Right lobe of liver (tissue), 6 donors: Measurements from ENCODE around the gene ZDHHC11. TPM values are rescaled to one million over a fixed set of nuclear protein-coding genes. Genes with fewer than 3 reads are reported as not detected.
A peak's percentile ranks its signal among the peaks of the same experiment; 100 is the strongest.

Experiments
- ATAC-seq, 4 donors: fragments of 200-7000 bp; cut with Tn5 transposase; one replicate each; pipeline ENCODE4 v1.9.1; 2020; ENCODE audit warnings: mild to moderate bottlenecking in 4 of 4, moderate library complexity in 4 of 4
- DNase-seq, 3 donors: peaks; one replicate each; pipeline ENCODE4 v3.0.0-alpha.2; 2020
- H3K27ac ChIP-seq, 3 donors: fragments of 200-600 bp; one replicate each; pipeline ENCODE4 v1.8.0; 2022
- H3K27me3 ChIP-seq, 2 donors: fragments of 200-600 bp; one replicate each; pipeline ENCODE4 v1.8.0; 2022
- H3K36me3 ChIP-seq, 4 donors: fragments of 200-600 bp; sonication (generic) in 1 of 4; one replicate each; pipeline versions ENCODE4 v1.5.1 to v1.8.0; 2017 to 2022; ENCODE audit warnings: control low read depth in 1 of 4
- H3K4me1 ChIP-seq, 4 donors: fragments of 200-600 bp; sonication (generic) in 1 of 4; one replicate each; pipeline versions ENCODE4 v1.5.1 to v1.8.0; 2017 to 2022; ENCODE audit warnings: control low read depth in 1 of 4
- H3K4me3 ChIP-seq, 3 donors: fragments of 200-600 bp; one replicate each; pipeline ENCODE4 v1.8.0; 2022
- H3K9me3 ChIP-seq, 4 donors: fragments of 200-600 bp; sonication (generic) in 1 of 4; one replicate each; pipeline versions ENCODE4 v1.5.1 to v1.8.0; 2017 to 2022; ENCODE audit warnings: control low read depth in 1 of 4
- POLR2A ChIP-seq: fragments of 450-650 bp; IDR thresholded peaks from one replicate; pipeline ENCODE4 v1.6.1; 2017; ENCODE audit warnings: antibody characterized with exemption, mild to moderate bottlenecking
- WGBS: methylation state at CpG from one replicate; pipeline ENCODE4 v1.1.6; 2018; ENCODE audit warnings: low coverage, low lambda C conversion rate; ENCODE audit not compliant: insufficient coverage; ENCODE audit errors: missing lambda C conversion rate; 5-methylcytosine and 5-hydroxymethylcytosine counted together
- intact Hi-C, 2 donors: fragments of 100-400 bp; cut with DNase I; formaldehyde crosslinking; loops; one replicate each; pipeline versions ENCODE4 v1.11.2 to v1.14.1; 2022
- total RNA-seq, 6 experiments: library from RNA; depleted of rRNA in 2 of 6; stranded (reverse); fragments of >200 nt in 2 of 6; fragmentation: NEBNext Ultra II Directional in 3 of 6; extraction: Animal tissue kit (Norgen Biotek cat#: 25700) in 3 of 6; gene quantifications; one replicate each; pipeline versions ENCODE4 v1.1.0 to v1.2.4, GENCODE V29; 2016 to 2023
- TF ChIP-seq, protein P1 (sequence below), 4 donors: fragments of 200-600 bp in 3 of 4; fragments of 450-650 bp in 1 of 4; IDR thresholded peaks; one replicate each; pipeline versions ENCODE4 v1.5.1 to v1.8.0; 2016 to 2022; ENCODE audit warnings: antibody characterized with exemption in 4 of 4, mild to moderate bottlenecking in 2 of 4
- donor health status: DM: no; HTN: yes; CAD: no.
- donor health status: DM: no; HTN: no; CAD: no.
- donor health status: DM: no; HTN: no; CAD: no.
- donor health status: DM: no; HTN: yes; CAD: no.
- donor health status: DM: no; HTN: yes; CAD: no.

ZDHHC11 gene
- total RNA-seq, 6 experiments from 2014 or later, result 0.50 to 14.4 (median 5.8) TPM

DNA sequence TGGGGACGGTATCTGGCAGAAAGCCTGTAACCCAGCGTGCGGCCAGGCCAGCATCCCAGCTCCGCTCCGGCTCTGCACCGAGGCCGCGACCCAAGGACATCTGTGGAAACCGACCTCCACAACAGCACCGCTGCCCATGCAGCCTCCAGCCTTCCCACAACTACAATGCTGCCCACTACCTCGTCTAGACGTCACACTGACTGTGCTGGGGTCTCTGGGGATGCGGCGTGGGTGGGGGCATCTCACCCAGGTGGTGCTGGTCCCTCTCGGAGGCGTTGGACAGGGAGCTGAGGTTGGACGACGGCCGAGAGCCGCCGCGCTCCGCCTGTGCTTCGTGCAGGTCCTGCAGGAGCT lies 14.4 kb upstream of the ZDHHC11 start:
- DNase-seq (peak in 1 of 3 donors; percentile 72), ATAC-seq (peak in 1 of 4 donors; percentile 10)
- Histone ChIP-seq H3K4me3 (no peak overlapping the region), H3K27ac (peak overlapping the region in 1 of 3 donors; percentile 63), H3K4me1 (peaks cover 0 to 13% (median 0%) of the 10 kb centered on the region in 4 donors), H3K36me3 (peaks cover 0 to 51% (median 12%) of the 10 kb centered on the region in 4 donors), H3K27me3 (no peaks in the 10 kb centered on the region), H3K9me3 (no peaks in the 10 kb centered on the region)
- intact Hi-C loops, result no loop called here
- TF ChIP-seq, protein P1, sequence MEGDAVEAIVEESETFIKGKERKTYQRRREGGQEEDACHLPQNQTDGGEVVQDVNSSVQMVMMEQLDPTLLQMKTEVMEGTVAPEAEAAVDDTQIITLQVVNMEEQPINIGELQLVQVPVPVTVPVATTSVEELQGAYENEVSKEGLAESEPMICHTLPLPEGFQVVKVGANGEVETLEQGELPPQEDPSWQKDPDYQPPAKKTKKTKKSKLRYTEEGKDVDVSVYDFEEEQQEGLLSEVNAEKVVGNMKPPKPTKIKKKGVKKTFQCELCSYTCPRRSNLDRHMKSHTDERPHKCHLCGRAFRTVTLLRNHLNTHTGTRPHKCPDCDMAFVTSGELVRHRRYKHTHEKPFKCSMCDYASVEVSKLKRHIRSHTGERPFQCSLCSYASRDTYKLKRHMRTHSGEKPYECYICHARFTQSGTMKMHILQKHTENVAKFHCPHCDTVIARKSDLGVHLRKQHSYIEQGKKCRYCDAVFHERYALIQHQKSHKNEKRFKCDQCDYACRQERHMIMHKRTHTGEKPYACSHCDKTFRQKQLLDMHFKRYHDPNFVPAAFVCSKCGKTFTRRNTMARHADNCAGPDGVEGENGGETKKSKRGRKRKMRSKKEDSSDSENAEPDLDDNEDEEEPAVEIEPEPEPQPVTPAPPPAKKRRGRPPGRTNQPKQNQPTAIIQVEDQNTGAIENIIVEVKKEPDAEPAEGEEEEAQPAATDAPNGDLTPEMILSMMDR (IDR thresholded peaks at IDR 0.05), result no peak
- no peak for TF ChIP-seq POLR2A
- WGBS, result 92% methylated on average over 7 of the region's 24 CpGs

DNA sequence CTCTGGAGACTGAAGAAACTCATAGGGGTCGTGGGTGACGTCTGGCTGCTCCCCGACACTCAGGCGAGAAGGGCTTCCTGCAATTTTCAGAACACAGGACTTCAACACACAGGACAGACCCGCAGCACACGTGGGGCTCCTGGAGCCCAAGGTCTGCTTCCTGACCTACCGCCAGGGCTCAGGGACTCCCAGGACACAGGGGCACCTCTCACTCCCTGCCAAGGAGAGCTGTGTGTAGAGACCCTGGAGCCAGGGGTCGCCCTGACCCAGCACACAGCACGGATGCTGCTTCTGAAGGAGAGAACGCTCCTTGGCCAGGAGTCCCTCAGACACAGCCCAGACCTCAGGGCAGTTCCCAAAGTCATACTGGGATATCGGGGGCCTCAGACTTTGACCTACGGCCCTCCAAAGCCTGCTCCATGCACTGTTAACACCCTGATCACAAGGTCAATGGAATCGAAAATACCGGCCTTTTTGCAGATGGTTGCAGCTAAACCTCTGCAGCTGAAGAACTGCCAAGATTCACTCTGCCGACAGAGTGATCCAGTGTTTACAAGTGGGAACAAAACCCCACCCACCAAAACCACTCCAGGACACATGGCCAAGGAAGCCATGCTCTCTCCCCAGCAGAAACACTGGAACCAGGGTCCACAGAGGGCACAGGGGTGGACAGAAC lies 13.8 kb upstream of the ZDHHC11 start:
- WGBS, result no CpG with 5 or more reads among the region's 15 CpGs
- Histone ChIP-seq H3K27me3 (no peaks in the 10 kb centered on the region), H3K9me3 (no peaks in the 10 kb centered on the region), H3K27ac (peak overlapping the region in 1 of 3 donors; percentile 63), H3K4me1 (peaks cover 0 to 13% (median 0%) of the 10 kb centered on the region in 4 donors), H3K4me3 (no peak overlapping the region), H3K36me3 (peaks cover 0 to 45% (median 9%) of the 10 kb centered on the region in 4 donors)
- DNase-seq (no peak), ATAC-seq (peak in 2 of 4 donors; percentile 32 to 82)
- intact Hi-C loops, result no loop called here
- TF ChIP-seq, protein P1 (IDR thresholded peaks at IDR 0.05), result no peak
- no peak for TF ChIP-seq POLR2A

DNA sequence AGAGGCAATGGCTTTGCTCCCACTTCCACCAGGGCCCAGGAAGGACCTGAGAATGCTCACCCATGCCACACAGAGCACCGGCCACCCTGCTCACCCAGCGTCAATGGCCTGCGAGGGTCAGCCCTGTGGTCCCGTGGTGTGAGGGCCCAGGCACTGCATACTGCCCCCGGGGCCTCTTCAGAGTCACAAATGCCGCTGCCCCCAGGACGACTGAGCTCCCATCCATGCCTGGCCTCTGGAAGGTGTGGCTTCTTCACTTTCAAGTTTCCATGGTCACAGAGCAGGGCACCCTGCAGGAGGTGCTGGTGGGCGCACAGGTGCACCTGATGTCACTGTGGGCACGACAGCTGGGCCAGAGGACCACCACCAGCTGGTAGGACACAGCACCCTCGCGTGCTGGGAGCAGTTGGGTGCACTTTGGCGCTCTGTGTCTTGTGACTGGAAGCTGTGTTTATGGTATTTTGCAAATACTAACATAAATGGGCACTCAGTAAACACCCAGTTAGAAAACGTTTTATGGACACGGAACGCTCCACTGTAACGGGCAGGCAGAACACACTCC lies 12.5 kb upstream of the ZDHHC11 start:
- intact Hi-C loops, result no loop called here
- Histone ChIP-seq H3K4me3 (no peak overlapping the region), H3K27ac (no peak overlapping the region), H3K27me3 (no peaks in the 10 kb centered on the region), H3K36me3 (peaks cover 0 to 32% (median 3%) of the 10 kb centered on the region in 4 donors), H3K4me1 (peaks cover 0 to 13% (median 0%) of the 10 kb centered on the region in 4 donors), H3K9me3 (no peaks in the 10 kb centered on the region)
- TF ChIP-seq POLR2A, result no peak
- TF ChIP-seq, protein P1 (IDR thresholded peaks at IDR 0.05), result no peak
- ATAC-seq, result no peak
- no peak for DNase-seq
- WGBS, result 71% methylated on average over 4 of the region's 16 CpGs

DNA sequence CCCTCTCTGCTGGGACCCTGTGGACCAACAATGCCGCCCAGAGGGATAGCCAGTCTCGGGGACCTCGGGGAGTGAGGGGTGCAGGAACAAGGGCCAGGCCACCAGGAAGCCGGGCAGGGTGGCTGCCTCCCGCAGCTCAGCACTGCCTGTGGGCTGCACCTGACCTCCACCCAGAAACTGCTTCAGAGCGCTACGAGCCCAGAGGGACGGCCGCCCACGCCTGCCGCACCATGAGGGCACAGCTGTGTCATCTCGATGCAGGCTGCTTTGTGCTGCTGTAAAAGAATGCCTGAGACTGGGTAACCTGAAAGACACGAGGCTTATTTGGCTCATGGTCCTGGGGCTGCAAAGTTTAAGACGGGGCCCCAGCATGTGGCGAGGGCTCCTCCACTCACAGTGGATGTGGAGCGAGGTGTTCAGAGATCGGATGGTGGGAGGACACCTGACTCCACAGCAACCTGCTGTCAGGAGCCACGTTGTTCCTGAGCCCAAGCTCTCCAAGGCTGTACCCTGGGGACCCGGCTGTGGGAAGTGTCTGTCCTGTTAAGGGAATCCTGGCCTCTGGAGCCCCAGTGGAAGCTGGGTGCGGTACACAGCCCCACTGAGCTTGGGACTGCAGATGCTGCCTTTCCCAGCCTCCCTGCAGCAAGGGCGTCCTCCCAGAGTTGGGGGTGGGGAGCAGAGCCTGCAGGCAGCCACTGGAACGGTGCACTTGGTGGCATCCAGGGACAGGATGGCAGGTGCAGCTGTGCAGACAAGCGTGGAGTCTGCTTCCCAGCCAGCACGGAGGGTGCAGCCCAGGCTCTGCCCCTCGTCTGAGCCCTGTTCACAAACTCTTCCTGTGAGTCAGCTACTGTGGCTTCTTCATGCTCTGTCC lies 11.8 kb upstream of the ZDHHC11 start:
- intact Hi-C loops, result no loop called here
- TF ChIP-seq, protein P1 (IDR thresholded peaks at IDR 0.05), result no peak
- no peak for TF ChIP-seq POLR2A
- Histone ChIP-seq H3K9me3 (no peaks in the 10 kb centered on the region), H3K4me3 (no peak overlapping the region), H3K36me3 (peaks cover 0 to 25% (median 0%) of the 10 kb centered on the region in 4 donors), H3K27ac (no peak overlapping the region), H3K27me3 (no peaks in the 10 kb centered on the region), H3K4me1 (peaks cover 0 to 13% (median 0%) of the 10 kb centered on the region in 4 donors)
- DNase-seq (no peak), ATAC-seq (no peak)
- WGBS, result no CpG with 5 or more reads among the region's 25 CpGs
